ENCODE measurements around the gene ZNF534.

ZNF534 gene

DNA sequence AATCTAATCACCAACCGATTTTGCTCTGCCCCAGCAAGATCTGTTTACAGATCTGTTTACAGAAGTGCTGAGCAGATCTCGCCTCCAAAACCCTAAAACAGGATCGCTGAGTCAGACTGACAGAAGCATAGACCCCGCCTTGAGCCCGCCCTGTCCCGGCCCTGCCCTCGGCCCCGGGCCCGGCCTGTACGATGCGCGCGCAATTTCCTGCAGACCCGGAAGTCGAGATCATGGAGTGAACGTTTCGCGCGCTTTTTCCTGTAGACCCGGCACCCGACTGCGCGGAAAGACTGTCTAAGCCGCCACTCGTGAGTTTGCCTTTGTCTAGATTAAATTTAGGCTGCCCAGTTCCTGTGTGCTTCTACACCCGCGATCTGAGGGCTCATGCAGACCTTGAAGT is at the start of gene ZNF534:
TSS of gene ZNF534 (plus strand) at position 212 of the 400 bp plus-strand sequence. CDS start 2,327 bp downstream, outside the sequence.
- H3K9me3 ChIP-seq (ENCODE audit: low read length), result no peaks in the 10 kb centered on the region
- H3K4me1 ChIP-seq (ENCODE audit: insufficient read depth, low read length, severe bottlenecking), result no peaks in the 10 kb centered on the region
- TF ChIP-seq CTCF (IDR thresholded peaks at IDR 0.05; ENCODE audit: low read length) (no peak), EZH2 (IDR thresholded peaks at IDR 0.05; ENCODE audit: borderline replicate concordance, low read length) (no peak)
- H2AFZ ChIP-seq (ENCODE audit: low read length), result no peak within 1 kb of the TSS
- no peaks in the 10 kb centered on the region for H3K36me3 ChIP-seq (ENCODE audit: insufficient read depth, low read length)
- H3K4me3 ChIP-seq (ENCODE audit: low read depth, low read length, poor library complexity, severe bottlenecking), result no peak within 1 kb of the TSS
- H4K20me1 ChIP-seq (ENCODE audit: insufficient read depth, low read length), result no peaks in the 10 kb centered on the region
- no peak within 1 kb of the TSS for H3K9ac ChIP-seq (ENCODE audit: low read length)
- H3K27me3 ChIP-seq (ENCODE audit: insufficient read depth, low read length), result no peaks in the 10 kb centered on the region
- no peak within 1 kb of the TSS for H3K27ac ChIP-seq (ENCODE audit: low read depth, low read length, poor library complexity, severe bottlenecking)
- H3K4me2 ChIP-seq (ENCODE audit: low read length), result no peak within 1 kb of the TSS
- no peaks in the 10 kb centered on the region for H3F3A ChIP-seq (ENCODE audit: insufficient read depth, low read length)
- no peaks in the 10 kb centered on the region for H3K79me2 ChIP-seq (ENCODE audit: insufficient read depth, low read length)
- no peaks in the 10 kb centered on the region for H3K9me2 ChIP-seq (ENCODE audit: low read depth, low read length)

DNA sequence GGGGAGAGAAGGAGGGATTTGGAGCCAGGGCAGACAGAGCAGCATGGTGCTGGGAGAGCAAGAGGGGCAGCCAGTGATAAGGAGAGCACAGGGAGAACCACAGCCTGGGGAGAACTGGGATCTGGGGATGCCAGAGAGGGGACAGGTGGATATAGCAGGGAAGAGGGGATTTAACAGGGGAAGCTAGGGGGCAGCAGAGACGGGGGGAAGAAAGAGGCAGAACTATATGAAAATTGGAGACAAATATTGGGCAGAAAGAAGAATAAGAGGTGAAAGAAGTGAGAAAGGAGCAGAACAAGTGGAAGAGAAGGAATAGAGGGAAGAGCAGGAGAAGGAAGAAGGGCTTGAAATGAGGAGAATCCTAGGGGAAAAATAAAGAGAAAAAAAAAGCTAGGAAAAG is 37.8 kb upstream of the ZNF534 start:
- no peaks in the 10 kb centered on the region for H3K79me2 ChIP-seq (ENCODE audit: insufficient read depth, low read length)
- no peak overlapping the region for H3K4me2 ChIP-seq (ENCODE audit: low read length)
- H3F3A ChIP-seq (ENCODE audit: insufficient read depth, low read length), result no peaks in the 10 kb centered on the region
- no peaks in the 10 kb centered on the region for H3K9me2 ChIP-seq (ENCODE audit: low read depth, low read length)
- H2AFZ ChIP-seq (ENCODE audit: low read length), result no peak overlapping the region
- no peaks in the 10 kb centered on the region for H4K20me1 ChIP-seq (ENCODE audit: insufficient read depth, low read length)
- no peaks in the 10 kb centered on the region for H3K27me3 ChIP-seq (ENCODE audit: insufficient read depth, low read length)
- no peaks in the 10 kb centered on the region for H3K9me3 ChIP-seq (ENCODE audit: low read length)
- H3K27ac ChIP-seq (ENCODE audit: low read depth, low read length, poor library complexity, severe bottlenecking), result no peak overlapping the region
- H3K36me3 ChIP-seq (ENCODE audit: insufficient read depth, low read length), result no peaks in the 10 kb centered on the region
- H3K9ac ChIP-seq (ENCODE audit: low read length), result no peak overlapping the region
- TF ChIP-seq EZH2 (IDR thresholded peaks at IDR 0.05; ENCODE audit: borderline replicate concordance, low read length) (no peak), CTCF (IDR thresholded peaks at IDR 0.05; ENCODE audit: low read length) (peak; percentile 36; the same call in 1 of the 2 replicates)
- H3K4me3 ChIP-seq (ENCODE audit: low read depth, low read length, poor library complexity, severe bottlenecking), result no peak overlapping the region
- no peaks in the 10 kb centered on the region for H3K4me1 ChIP-seq (ENCODE audit: insufficient read depth, low read length, severe bottlenecking)

DNA sequence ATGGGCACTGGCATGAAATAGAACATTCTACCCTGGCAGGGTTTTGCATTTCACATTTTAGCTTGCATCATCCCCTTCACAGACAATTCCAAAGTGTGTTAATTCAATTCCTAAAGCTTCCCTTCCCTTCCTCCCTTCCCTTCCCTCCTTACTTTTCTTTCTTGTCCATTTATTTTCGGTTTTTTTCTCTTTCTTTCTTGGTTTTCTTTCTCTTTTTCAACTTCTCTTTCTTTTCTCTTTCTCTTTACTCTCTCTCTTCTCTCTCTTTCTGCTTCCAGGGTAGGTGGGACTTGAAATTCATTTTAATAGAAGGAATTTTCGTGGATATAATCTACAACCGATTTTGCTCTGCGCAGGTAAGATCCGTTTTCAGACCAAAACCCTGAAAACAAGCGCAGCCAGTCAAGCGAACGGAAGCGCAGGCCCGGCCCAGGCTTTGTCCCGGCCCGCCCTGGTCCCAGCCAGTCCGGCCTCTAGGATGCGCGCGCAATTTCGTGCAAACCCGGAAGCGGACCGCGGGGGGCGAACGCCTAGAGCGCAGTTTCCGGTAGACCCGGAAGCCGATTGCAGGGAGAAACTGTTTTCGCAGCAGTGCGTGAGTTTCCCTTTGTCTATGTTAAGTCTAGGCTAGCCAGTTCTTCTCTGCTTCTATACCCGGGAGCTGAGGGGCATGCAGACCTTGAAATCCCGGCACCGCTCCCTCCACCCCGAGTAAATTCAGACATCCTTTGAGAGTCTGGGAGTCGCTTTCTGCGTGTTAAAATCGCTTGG is 31.5 kb upstream of the ZNF534 start, which contains the start of gene ZNF528:
TSS of gene ZNF528 (plus strand) at position 540 of the 771 bp plus-strand sequence. CDS start 4,165 bp downstream, outside the sequence.
- Histone ChIP-seq H3K79me2 (ENCODE audit: insufficient read depth, low read length) (no peaks in the 10 kb centered on the region), H3K9me2 (ENCODE audit: low read depth, low read length) (no peaks in the 10 kb centered on the region), H3K27ac (ENCODE audit: low read depth, low read length, poor library complexity, severe bottlenecking) (no peak within 1 kb of the TSS), H3K4me2 (ENCODE audit: low read length) (no peak within 1 kb of the TSS), H3F3A (ENCODE audit: insufficient read depth, low read length) (no peaks in the 10 kb centered on the region), H3K36me3 (ENCODE audit: insufficient read depth, low read length) (no peaks in the 10 kb centered on the region), H4K20me1 (ENCODE audit: insufficient read depth, low read length) (no peaks in the 10 kb centered on the region), H3K4me1 (ENCODE audit: insufficient read depth, low read length, severe bottlenecking) (no peaks in the 10 kb centered on the region), H3K27me3 (ENCODE audit: insufficient read depth, low read length) (no peaks in the 10 kb centered on the region), H2AFZ (ENCODE audit: low read length) (no peak within 1 kb of the TSS), H3K9me3 (ENCODE audit: low read length) (no peaks in the 10 kb centered on the region), H3K4me3 (ENCODE audit: low read depth, low read length, poor library complexity, severe bottlenecking) (no peak within 1 kb of the TSS), H3K9ac (ENCODE audit: low read length) (no peak within 1 kb of the TSS)
- TF ChIP-seq CTCF (IDR thresholded peaks at IDR 0.05; ENCODE audit: low read length) (no peak), EZH2 (IDR thresholded peaks at IDR 0.05; ENCODE audit: borderline replicate concordance, low read length) (no peak)

Data from OCI-LY1 (cell line).